Ascending aorta (tissue), 2 donors: ENCODE measurements around the gene NPIPB8. TPM values are rescaled to one million over a fixed set of nuclear protein-coding genes. Genes with fewer than 3 reads are reported as not detected.
A peak's percentile ranks its signal among the peaks of the same experiment; 100 is the strongest.
"Not testable (repeated sequence)": the region's sequence is repeated elsewhere in the genome, so short reads cannot be mapped to it uniquely, and the experiment has no call there.

Experiments used
- DNase-seq, 2 donors: peaks; one replicate each; pipeline ENCODE4 v3.0.0-alpha.2; 2019; ENCODE audit warnings: low spot score in 2 of 2
- H3K27ac ChIP-seq, 2 donors: fragments of 200-600 bp; sonication (generic); one replicate each; pipeline ENCODE4 v1.5.1; 2016 to 2017; ENCODE audit warnings: mild to moderate bottlenecking in 1 of 2
- H3K27me3 ChIP-seq: fragments of 200-600 bp; sonication (generic); one replicate; pipeline ENCODE4 v1.5.1; 2017
- H3K36me3 ChIP-seq, 2 donors: fragments of 200-600 bp; sonication (generic); one replicate each; pipeline ENCODE4 v1.5.1; 2016
- H3K4me1 ChIP-seq, 2 donors: fragments of 200-600 bp; sonication (generic); one replicate each; pipeline ENCODE4 v1.5.1; 2016 to 2017; ENCODE audit warnings: mild to moderate bottlenecking in 1 of 2
- H3K4me3 ChIP-seq, 2 donors: fragments of 200-600 bp; sonication (generic); one replicate each; pipeline ENCODE4 v1.5.1; 2016 to 2017; ENCODE audit warnings: mild to moderate bottlenecking in 1 of 2
- H3K9me3 ChIP-seq, 2 donors: fragments of 200-600 bp; sonication (generic); one replicate each; pipeline ENCODE4 v1.5.1; 2016
- CTCF ChIP-seq, 3 experiments: fragments of 200-600 bp in 2 of 3; fragments of 450-650 bp in 1 of 3; sonication (generic) in 2 of 3; IDR thresholded peaks; one replicate each; pipeline ENCODE4 v1.5.1; 2016 to 2019; ENCODE audit warnings: antibody characterized with exemption in 3 of 3, mild to moderate bottlenecking in 1 of 3, moderate library complexity in 1 of 3
- intact Hi-C: fragments of 100-400 bp; cut with DNase I; formaldehyde crosslinking; loops from one replicate; pipeline ENCODE4 v1.15.1; 2023
- total RNA-seq: library from RNA; depleted of rRNA; stranded (reverse); fragments of >200 nt; gene quantifications from one replicate; pipeline ENCODE4 v1.1.0, GENCODE V29; 2016

The NPIPB8 gene
- total RNA-seq, 1 donor from 2014 or later, result not detected

- DNase-seq, intact Hi-C loops: not testable (repeated sequence)
- TF ChIP-seq CTCF (IDR thresholded peaks at IDR 0.05), result peak; percentile 32 to 66 (median 60)
Observed at GRCh38 chr16:28615486-28616223, 22.2 kb upstream of the NPIPB8 start.

GRCh38 chr16:28616224-28616577, 21.7 kb upstream of the NPIPB8 start:
- H3K4me3 ChIP-seq, H3K4me1 ChIP-seq, DNase-seq, intact Hi-C loops, H3K9me3 ChIP-seq, H3K27ac ChIP-seq, H3K36me3 ChIP-seq, H3K27me3 ChIP-seq: not testable (repeated sequence)

More at GRCh38 chr16:28615486-28616223, 22.2 kb upstream of the NPIPB8 start:
- H3K4me1 ChIP-seq, H3K27ac ChIP-seq, H3K27me3 ChIP-seq, H3K36me3 ChIP-seq, H3K4me3 ChIP-seq, H3K9me3 ChIP-seq: not testable (repeated sequence)

GRCh38 chr16:28616636-28617035, 21.2 kb upstream of the NPIPB8 start:
- Histone ChIP-seq H3K36me3 (no peaks in the 10 kb centered on the region), H3K27me3 (no peaks in the 10 kb centered on the region), H3K9me3 (no peaks in the 10 kb centered on the region), H3K4me1 (no peaks in the 10 kb centered on the region), H3K4me3 (no peak overlapping the region), H3K27ac (no peak overlapping the region)
- intact Hi-C loops, result no loop called here
- no peak for DNase-seq
- no peak for TF ChIP-seq CTCF (IDR thresholded peaks at IDR 0.05)

- no peaks in the 10 kb centered on the region for H3K36me3 ChIP-seq
- H3K4me1 ChIP-seq, result no peaks in the 10 kb centered on the region
- intact Hi-C loops, result no loop called here
- no peaks in the 10 kb centered on the region for H3K27me3 ChIP-seq
- no peaks in the 10 kb centered on the region for H3K9me3 ChIP-seq
- DNase-seq, result no peak
- H3K27ac ChIP-seq, result no peak overlapping the region
- no peak overlapping the region for H3K4me3 ChIP-seq
- TF ChIP-seq CTCF (IDR thresholded peaks at IDR 0.05), result no peak
Observed at GRCh38 chr16:28617874-28618273, 20.0 kb upstream of the NPIPB8 start.

GRCh38 chr16:28620316-28620715, 17.5 kb upstream of the NPIPB8 start:
- H3K36me3 ChIP-seq, H3K4me3 ChIP-seq, H3K4me1 ChIP-seq, H3K27me3 ChIP-seq, H3K9me3 ChIP-seq, DNase-seq, H3K27ac ChIP-seq, intact Hi-C loops: not testable (repeated sequence)

GRCh38 chr16:28621481-28622155, 16.2 kb upstream of the NPIPB8 start:
- Histone ChIP-seq H3K4me3 (no peak overlapping the region), H3K9me3 (no peaks in the 10 kb centered on the region), H3K27ac (no peak overlapping the region), H3K4me1 (no peaks in the 10 kb centered on the region), H3K36me3 (no peaks in the 10 kb centered on the region), H3K27me3 (no peaks in the 10 kb centered on the region)
- no peak for DNase-seq
- intact Hi-C loops, result no loop called here
- TF ChIP-seq CTCF (IDR thresholded peaks at IDR 0.05), result no peak

- intact Hi-C loops, DNase-seq, H3K4me1 ChIP-seq, H3K27me3 ChIP-seq, H3K9me3 ChIP-seq, H3K36me3 ChIP-seq, H3K27ac ChIP-seq: not testable (repeated sequence)
- peak overlapping the region; percentile 49 to 67 for H3K4me3 ChIP-seq
Observed at GRCh38 chr16:28622532-28623171, 15.2 kb upstream of the NPIPB8 start.
